ENCODE data around the gene FNDC3B. TPM values are rescaled to one million over a fixed set of nuclear protein-coding genes. Genes with fewer than 3 reads are reported as not detected.
A peak's percentile ranks its signal among the peaks of the same experiment; 100 is the strongest.

Gene FNDC3B
- total RNA-seq, 1 donor from 2014 or later: 79.2 TPM

DNA sequence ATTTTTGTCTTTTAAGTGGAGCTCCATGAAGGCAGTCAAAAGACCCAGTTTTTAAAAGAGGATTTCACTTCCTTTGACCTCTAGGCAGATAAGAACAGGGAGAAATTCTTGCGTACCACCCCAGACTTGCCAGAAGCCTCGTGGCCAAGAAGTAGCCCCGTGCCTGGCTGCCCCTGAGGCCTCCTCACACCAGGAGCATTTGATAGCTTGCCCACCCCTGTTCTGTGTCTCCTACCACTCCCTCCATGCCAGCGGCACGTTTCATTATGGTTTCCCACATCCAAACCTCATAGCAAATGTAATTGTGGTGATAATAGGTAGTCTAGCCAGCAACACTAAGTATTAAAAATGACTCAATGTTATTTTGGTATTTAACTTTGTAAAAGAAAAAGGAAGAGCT, 301.2 kb downstream of the FNDC3B start:
- no peak overlapping the region for H3K27ac Mint-ChIP-seq
- TF ChIP-seq, protein P1, sequence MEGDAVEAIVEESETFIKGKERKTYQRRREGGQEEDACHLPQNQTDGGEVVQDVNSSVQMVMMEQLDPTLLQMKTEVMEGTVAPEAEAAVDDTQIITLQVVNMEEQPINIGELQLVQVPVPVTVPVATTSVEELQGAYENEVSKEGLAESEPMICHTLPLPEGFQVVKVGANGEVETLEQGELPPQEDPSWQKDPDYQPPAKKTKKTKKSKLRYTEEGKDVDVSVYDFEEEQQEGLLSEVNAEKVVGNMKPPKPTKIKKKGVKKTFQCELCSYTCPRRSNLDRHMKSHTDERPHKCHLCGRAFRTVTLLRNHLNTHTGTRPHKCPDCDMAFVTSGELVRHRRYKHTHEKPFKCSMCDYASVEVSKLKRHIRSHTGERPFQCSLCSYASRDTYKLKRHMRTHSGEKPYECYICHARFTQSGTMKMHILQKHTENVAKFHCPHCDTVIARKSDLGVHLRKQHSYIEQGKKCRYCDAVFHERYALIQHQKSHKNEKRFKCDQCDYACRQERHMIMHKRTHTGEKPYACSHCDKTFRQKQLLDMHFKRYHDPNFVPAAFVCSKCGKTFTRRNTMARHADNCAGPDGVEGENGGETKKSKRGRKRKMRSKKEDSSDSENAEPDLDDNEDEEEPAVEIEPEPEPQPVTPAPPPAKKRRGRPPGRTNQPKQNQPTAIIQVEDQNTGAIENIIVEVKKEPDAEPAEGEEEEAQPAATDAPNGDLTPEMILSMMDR (conservative IDR thresholded peaks at IDR 0.05): no peak
- no peak overlapping the region for H3K4me3 Mint-ChIP-seq

DNA sequence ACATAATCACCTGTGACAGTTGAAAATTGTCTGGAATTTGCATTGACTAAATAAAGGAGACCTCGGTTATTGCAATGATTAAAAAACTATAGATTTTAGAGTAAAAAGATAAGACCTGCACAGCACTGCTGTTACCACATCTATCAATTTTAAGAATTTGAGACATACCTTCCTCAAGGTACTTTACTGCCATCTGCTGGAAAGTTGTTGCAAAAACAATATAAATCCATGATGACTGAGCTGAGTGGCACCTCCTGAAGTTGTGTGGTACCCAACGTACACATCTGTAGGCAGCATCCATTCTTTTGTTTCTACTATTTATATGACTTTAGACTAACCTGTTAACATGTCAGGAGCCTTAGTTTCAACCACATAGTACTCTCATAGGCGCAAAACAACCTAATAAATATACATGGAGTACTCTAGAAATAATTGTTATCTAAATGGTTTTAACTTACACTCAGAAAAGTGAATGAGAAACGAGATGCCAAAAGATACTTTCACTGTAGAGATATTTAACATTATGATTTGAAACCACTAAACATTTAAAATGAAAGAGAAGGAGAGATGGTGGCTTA, 302.2 kb downstream of the FNDC3B start:
- TF ChIP-seq, protein P1 (conservative IDR thresholded peaks at IDR 0.05): peak; percentile 84
- no peaks in the 10 kb centered on the region for H3K4me1 Mint-ChIP-seq (ENCODE audit: unreplicated experiment)
- no peak overlapping the region for H3K4me3 Mint-ChIP-seq
- H3K9me3 Mint-ChIP-seq: no peaks in the 10 kb centered on the region
- DNase-seq (ENCODE audit: extremely low spot score, unreplicated experiment): no peak
- H3K27me3 Mint-ChIP-seq: no peaks in the 10 kb centered on the region
- peaks cover 18% of the 10 kb centered on the region for H3K36me3 Mint-ChIP-seq
- no peak overlapping the region for H3K27ac Mint-ChIP-seq

More for the DNA sequence above, 301.2 kb downstream of the FNDC3B start:
- no peak for DNase-seq (ENCODE audit: extremely low spot score, unreplicated experiment)
- H3K4me1 Mint-ChIP-seq (ENCODE audit: unreplicated experiment): no peaks in the 10 kb centered on the region
- H3K36me3 Mint-ChIP-seq: peaks cover 18% of the 10 kb centered on the region
- H3K9me3 Mint-ChIP-seq: no peaks in the 10 kb centered on the region
- H3K27me3 Mint-ChIP-seq: no peaks in the 10 kb centered on the region

DNA sequence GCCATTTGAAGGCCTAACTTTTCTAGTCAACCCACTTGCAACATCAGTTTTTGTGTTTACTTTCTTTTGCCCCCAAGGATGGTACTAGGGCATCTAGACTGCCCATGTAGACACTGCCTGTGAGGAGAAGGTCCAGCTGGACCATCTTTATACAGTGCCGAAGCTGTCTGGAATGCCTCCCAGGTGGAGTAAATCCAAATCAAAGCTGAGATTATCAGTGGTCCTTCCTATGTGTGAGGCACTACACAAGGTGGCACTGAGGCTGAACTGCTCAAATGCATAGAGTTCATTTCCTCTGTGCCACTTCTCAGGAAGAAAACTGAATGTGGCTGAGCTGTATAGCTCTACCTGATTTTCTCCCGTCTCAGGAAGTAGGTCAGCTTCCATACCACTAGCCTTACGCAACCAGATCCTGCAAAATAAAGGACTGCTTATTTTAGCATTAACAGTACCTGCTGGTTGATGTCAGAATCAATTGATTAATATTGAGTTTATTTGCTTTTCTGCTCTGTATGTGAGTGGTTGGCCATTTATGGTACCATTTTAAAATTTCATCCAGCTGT, 302.8 kb downstream of the FNDC3B start:
- Mint-ChIP-seq H3K4me1 (ENCODE audit: unreplicated experiment) (no peaks in the 10 kb centered on the region), H3K9me3 (no peaks in the 10 kb centered on the region), H3K4me3 (no peak overlapping the region), H3K27ac (no peak overlapping the region), H3K36me3 (peaks cover 15% of the 10 kb centered on the region), H3K27me3 (no peaks in the 10 kb centered on the region)
- TF ChIP-seq, protein P1 (conservative IDR thresholded peaks at IDR 0.05): no peak
- DNase-seq (ENCODE audit: extremely low spot score, unreplicated experiment): no peak

DNA sequence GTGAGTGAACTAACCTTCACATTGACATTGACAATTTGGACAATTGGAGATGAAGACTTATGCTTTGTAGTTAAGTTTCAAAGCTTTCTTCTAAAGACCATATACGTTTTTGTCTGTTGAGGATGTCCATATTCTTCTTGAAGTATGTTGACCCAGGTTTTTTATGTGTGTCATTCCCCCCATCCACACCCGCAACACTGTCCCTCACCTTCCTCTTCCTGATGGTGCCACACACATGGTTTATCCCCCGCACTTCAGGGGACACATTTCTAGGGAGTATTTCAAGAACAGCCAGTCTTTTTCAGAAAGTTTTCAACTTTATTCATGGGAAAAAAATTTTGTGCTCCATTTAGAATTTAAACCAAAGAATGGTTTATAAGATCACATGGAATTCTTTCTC, 303.7 kb downstream of the FNDC3B start:
- Mint-ChIP-seq H3K36me3 (peaks cover 10% of the 10 kb centered on the region), H3K27ac (no peak overlapping the region), H3K27me3 (no peaks in the 10 kb centered on the region), H3K4me3 (no peak overlapping the region), H3K9me3 (no peaks in the 10 kb centered on the region), H3K4me1 (ENCODE audit: unreplicated experiment) (no peaks in the 10 kb centered on the region)
- TF ChIP-seq, protein P1 (conservative IDR thresholded peaks at IDR 0.05): no peak
- DNase-seq (ENCODE audit: extremely low spot score, unreplicated experiment): no peak

DNA sequence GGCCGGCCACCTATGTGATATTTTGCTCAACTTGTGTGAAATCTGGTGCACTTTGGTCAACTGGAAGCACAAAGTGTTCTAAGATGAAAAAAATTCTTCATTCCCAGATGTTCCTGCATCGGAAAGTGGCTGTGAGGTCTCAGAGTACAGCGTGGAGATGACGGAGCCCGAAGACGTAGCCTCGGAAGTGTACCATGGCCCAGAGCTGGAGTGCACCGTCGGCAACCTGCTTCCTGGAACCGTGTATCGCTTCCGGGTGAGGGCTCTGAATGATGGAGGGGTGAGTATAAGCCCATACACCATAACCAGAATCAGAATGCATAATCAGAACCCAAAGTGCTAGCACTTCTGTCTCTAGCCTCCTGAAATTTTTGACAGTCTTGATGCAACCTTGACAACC, 304.6 kb downstream of the FNDC3B start:
- Mint-ChIP-seq H3K9me3 (no peaks in the 10 kb centered on the region), H3K4me1 (ENCODE audit: unreplicated experiment) (no peaks in the 10 kb centered on the region), H3K27ac (no peak overlapping the region), H3K4me3 (no peak overlapping the region), H3K27me3 (no peaks in the 10 kb centered on the region), H3K36me3 (peaks cover 10% of the 10 kb centered on the region)
- TF ChIP-seq, protein P1 (conservative IDR thresholded peaks at IDR 0.05): no peak
- no peak for DNase-seq (ENCODE audit: extremely low spot score, unreplicated experiment)

All from type B pancreatic cell (in vitro differentiated cells).